HG02981 (cell line): ENCODE results near the gene PCDHGA12.

Experiments used
- ATAC-seq: cut with Tn5 transposase; IDR thresholded peaks from one replicate; pipeline ENCODE4 v1.9.1; 2021; ENCODE audit warnings: mild to moderate bottlenecking, moderate library complexity; ENCODE audit not compliant: unreplicated experiment

PCDHGA12 gene

GRCh38 chr5:141439411-141440141 is 9.3 kb downstream of the PCDHGA12 start:
- no peak for ATAC-seq

- no peak for ATAC-seq
These were observed 10.0 kb downstream of the PCDHGA12 start for GRCh38 chr5:141440341-141440740.

GRCh38 chr5:141441571-141442170 is 11.4 kb downstream of the PCDHGA12 start:
- ATAC-seq: no peak

- no peak for ATAC-seq
These were observed 35.0 kb downstream of the PCDHGA12 start for GRCh38 chr5:141465351-141465750.

- ATAC-seq: peak; percentile 95
These were observed 45.4 kb downstream of the PCDHGA12 start, which contains the start of gene PCDHGC3 for GRCh38 chr5:141475625-141476131. TSS of gene PCDHGC3 (plus strand) at chr5:141475966. CDS start at chr5:141476117, 151 bp downstream.

- peak; percentile 10 for ATAC-seq
These were observed 46.0 kb downstream of the PCDHGA12 start for GRCh38 chr5:141476132-141476911.

GRCh38 chr5:141477044-141477575 is 46.8 kb downstream of the PCDHGA12 start:
- no peak for ATAC-seq

- ATAC-seq: no peak
These were observed 47.5 kb downstream of the PCDHGA12 start for GRCh38 chr5:141477815-141478214.

GRCh38 chr5:141478321-141478945 is 48.1 kb downstream of the PCDHGA12 start:
- no peak for ATAC-seq

- no peak for ATAC-seq
These were observed 49.5 kb downstream of the PCDHGA12 start for GRCh38 chr5:141479776-141480175.
